Vagina (tissue), 2 donors: ENCODE measurements around the gene PASD1. TPM values are rescaled to one million over a fixed set of nuclear protein-coding genes. Genes with fewer than 3 reads are reported as not detected.

ENCODE experiments used
- DNase-seq, 2 donors: peaks; one replicate each; pipeline ENCODE4 v3.0.0-alpha.2; 2017; ENCODE audit errors: extremely low spot score in 2 of 2
- H3K27ac ChIP-seq: fragments of 200-600 bp; sonication (generic); one replicate; pipeline ENCODE4 v1.5.1; 2019
- H3K27me3 ChIP-seq: fragments of 200-600 bp; sonication (generic); one replicate; pipeline ENCODE4 v1.5.1; 2019
- H3K36me3 ChIP-seq, 2 donors: fragments of 200-600 bp; sonication (generic); one replicate each; pipeline ENCODE4 v1.5.1; 2017 to 2019
- H3K4me1 ChIP-seq: fragments of 200-600 bp; sonication (generic); one replicate; pipeline ENCODE4 v1.5.1; 2019
- H3K4me3 ChIP-seq, 2 donors: fragments of 200-600 bp; sonication (generic); 1 replicate in 1 of 2; 2 replicates in 1 of 2; pipeline ENCODE4 v1.5.1; 2016 to 2019
- H3K9me3 ChIP-seq: fragments of 200-600 bp; sonication (generic); one replicate; pipeline ENCODE4 v1.5.1; 2019
- POLR2A ChIP-seq, 2 donors: fragments of 450-650 bp; IDR thresholded peaks; one replicate each; pipeline ENCODE4 v1.6.1; 2017; ENCODE audit warnings: antibody characterized with exemption in 2 of 2, mild to moderate bottlenecking in 2 of 2, moderate library complexity in 2 of 2
- POLR2AphosphoS5 ChIP-seq, 2 donors: sonication (generic); formaldehyde crosslinking; IDR thresholded peaks; one replicate each; pipeline ENCODE4 v1.9.0; 2017; ENCODE audit warnings: antibody characterized with exemption in 2 of 2, mild to moderate bottlenecking in 2 of 2, low read depth in 1 of 2; ENCODE audit not compliant: insufficient read depth in 1 of 2
- intact Hi-C: fragments of 100-400 bp; cut with DNase I; formaldehyde crosslinking; loops from one replicate; pipeline ENCODE4 v1.15.1; 2023
- total RNA-seq: library from RNA; depleted of rRNA; stranded (reverse); fragments of >200 nt; gene quantifications from one replicate; pipeline ENCODE4 v1.2.3, GENCODE V29; 2016
- TF ChIP-seq, protein P1 (sequence below), 3 experiments: fragments of 450-650 bp in 2 of 3; fragments of 200-600 bp in 1 of 3; sonication (generic) in 1 of 3; IDR thresholded peaks; one replicate each; pipeline ENCODE4 v1.5.1; 2017 to 2019; ENCODE audit warnings: antibody characterized with exemption in 3 of 3, mild to moderate bottlenecking in 2 of 3, moderate library complexity in 2 of 3

The PASD1 gene
- total RNA-seq, 1 donor from 2014 or later, result not detected

DNA sequence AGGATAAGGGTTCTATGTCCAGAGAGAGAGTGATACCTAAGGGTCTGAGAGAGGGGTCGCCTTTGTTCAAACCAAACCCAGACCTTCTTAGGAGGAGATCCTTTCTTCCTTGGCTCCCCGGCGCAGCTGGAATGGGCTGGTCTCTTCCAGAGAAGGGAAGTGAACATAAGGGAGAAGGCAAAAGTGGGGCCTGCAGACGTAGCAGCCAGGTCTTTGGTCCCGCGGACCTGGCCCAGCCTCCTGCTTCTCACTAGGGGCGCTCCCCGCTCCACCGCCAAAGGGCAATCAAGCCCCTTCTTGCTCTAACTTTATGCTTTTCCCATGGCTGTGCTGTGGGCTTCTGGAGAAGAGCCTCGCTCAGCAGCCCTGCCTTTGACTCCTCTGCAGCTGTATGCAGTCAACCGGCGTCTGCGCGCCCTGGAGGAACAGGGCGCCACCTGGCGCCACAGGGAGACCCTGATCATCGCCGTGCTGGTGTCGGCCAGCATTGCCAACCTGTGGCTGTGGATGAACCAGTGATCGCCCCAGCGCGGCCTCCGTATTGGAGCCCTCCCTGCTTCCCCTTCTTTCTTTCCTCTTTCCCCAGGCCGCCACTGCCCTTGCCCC, 158.9 kb downstream of the PASD1 start:
- H3K4me1 ChIP-seq, result no peaks in the 10 kb centered on the region
- no peaks in the 10 kb centered on the region for H3K36me3 ChIP-seq
- no peak for DNase-seq
- H3K27ac ChIP-seq, result no peak overlapping the region
- TF ChIP-seq POLR2A (IDR thresholded peaks at IDR 0.05) (no peak), POLR2AphosphoS5 (IDR thresholded peaks at IDR 0.05; ENCODE audit: insufficient read depth in 1 of 2, low read depth in 1 of 2) (no peak)
- TF ChIP-seq, protein P1, sequence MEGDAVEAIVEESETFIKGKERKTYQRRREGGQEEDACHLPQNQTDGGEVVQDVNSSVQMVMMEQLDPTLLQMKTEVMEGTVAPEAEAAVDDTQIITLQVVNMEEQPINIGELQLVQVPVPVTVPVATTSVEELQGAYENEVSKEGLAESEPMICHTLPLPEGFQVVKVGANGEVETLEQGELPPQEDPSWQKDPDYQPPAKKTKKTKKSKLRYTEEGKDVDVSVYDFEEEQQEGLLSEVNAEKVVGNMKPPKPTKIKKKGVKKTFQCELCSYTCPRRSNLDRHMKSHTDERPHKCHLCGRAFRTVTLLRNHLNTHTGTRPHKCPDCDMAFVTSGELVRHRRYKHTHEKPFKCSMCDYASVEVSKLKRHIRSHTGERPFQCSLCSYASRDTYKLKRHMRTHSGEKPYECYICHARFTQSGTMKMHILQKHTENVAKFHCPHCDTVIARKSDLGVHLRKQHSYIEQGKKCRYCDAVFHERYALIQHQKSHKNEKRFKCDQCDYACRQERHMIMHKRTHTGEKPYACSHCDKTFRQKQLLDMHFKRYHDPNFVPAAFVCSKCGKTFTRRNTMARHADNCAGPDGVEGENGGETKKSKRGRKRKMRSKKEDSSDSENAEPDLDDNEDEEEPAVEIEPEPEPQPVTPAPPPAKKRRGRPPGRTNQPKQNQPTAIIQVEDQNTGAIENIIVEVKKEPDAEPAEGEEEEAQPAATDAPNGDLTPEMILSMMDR (IDR thresholded peaks at IDR 0.05), result no peak
- no peaks in the 10 kb centered on the region for H3K27me3 ChIP-seq
- no peak overlapping the region for H3K4me3 ChIP-seq
- intact Hi-C loops, result no loop called here
- H3K9me3 ChIP-seq, result no peaks in the 10 kb centered on the region

DNA sequence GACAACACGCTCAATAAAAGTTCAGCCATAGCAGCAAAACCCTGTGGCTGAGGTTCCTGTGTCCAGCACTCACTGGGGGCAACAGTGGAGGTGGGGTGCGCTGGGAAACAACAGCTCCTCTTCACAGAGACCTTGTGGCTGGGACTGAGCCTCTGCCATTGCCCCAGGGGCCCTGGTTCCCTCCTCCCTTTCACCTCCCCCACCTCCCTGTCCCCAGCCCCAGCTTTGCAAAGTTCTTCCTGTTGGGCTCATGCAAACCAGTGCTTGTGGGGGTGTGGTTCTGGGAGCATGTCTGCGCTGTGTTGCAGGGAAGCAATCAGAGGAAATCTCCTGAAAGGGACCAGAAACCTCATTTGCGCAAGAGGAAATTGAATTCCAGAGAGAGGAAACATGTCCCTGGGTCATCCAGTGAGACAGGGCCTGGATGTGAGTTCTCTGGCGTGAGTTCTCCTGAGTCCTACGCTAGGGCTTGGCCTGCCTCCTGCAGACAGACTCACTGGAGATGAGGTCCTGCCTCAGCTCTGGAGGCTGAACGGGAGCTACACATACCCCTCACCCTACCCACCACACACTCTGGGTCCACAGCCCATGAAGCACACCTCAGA, 159.8 kb downstream of the PASD1 start:
- no peak overlapping the region for H3K27ac ChIP-seq
- DNase-seq, result no peak
- H3K9me3 ChIP-seq, result no peaks in the 10 kb centered on the region
- H3K4me3 ChIP-seq, result no peak overlapping the region
- H3K27me3 ChIP-seq, result no peaks in the 10 kb centered on the region
- intact Hi-C loops, result no loop called here
- H3K36me3 ChIP-seq, result no peaks in the 10 kb centered on the region
- TF ChIP-seq, protein P1 (IDR thresholded peaks at IDR 0.05), result no peak
- no peak for TF ChIP-seq POLR2A (IDR thresholded peaks at IDR 0.05)
- TF ChIP-seq POLR2AphosphoS5 (IDR thresholded peaks at IDR 0.05; ENCODE audit: insufficient read depth in 1 of 2, low read depth in 1 of 2), result no peak
- no peaks in the 10 kb centered on the region for H3K4me1 ChIP-seq

DNA sequence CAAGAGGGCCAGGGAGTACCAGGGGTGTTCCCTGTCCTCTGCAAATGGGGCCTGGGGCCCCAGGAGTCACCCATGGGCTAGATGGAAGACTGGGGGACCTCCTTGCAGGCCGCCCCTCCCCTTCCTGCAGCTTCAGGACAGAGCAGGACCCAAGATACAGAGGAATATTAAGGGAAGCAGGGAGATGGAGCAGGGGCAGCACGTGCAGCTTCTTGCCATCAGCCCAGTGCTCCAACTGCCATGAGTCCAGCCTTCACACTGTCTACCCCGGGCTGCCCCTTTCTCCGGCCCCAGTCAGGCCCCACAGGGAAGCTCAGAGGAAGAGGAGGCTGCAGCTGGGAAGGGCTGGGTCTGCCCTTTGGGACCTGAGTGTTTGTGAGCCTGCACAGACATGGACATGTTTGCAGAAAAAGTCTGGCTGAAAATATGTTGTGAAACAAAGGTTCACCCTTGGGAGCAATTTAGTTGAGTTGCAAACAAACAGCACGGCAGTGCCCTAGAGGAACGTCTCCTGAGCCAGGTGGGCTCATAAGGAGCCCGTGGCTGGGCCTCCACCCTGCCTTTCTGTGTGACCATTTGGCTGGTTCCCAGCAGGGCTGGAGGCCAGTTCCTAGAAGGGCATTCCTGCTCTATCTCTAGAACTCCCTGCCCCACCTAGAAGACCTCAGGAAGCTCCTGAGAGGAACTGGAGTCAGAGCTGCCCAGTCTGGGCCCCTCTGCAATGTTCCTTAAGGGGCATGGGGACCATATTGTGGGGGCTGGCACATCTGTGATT, 161.3 kb downstream of the PASD1 start:
- DNase-seq, result no peak
- TF ChIP-seq, protein P1 (IDR thresholded peaks at IDR 0.05), result no peak
- TF ChIP-seq POLR2AphosphoS5 (IDR thresholded peaks at IDR 0.05; ENCODE audit: insufficient read depth in 1 of 2, low read depth in 1 of 2) (no peak), POLR2A (IDR thresholded peaks at IDR 0.05) (no peak)
- Histone ChIP-seq H3K9me3 (no peaks in the 10 kb centered on the region), H3K27me3 (no peaks in the 10 kb centered on the region), H3K27ac (no peak overlapping the region), H3K4me3 (no peak overlapping the region), H3K4me1 (no peaks in the 10 kb centered on the region), H3K36me3 (no peaks in the 10 kb centered on the region)
- intact Hi-C loops, result no loop called here

DNA sequence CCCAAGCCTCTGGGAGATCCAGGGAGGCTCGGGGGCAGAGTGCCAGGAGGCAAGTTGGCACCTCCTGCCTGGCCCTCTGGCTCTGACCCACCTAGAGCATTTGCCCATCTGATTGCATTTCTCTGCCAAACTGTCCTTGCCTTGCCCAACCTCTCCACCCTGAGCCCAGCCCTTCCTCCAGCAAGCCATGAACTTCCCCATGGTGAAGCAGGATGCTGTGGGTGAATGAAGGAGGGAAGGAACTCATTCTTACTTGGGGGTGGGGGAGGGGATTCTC, 161.8 kb downstream of the PASD1 start:
- no peak for TF ChIP-seq POLR2AphosphoS5 (IDR thresholded peaks at IDR 0.05; ENCODE audit: insufficient read depth in 1 of 2, low read depth in 1 of 2)
- TF ChIP-seq, protein P1 (IDR thresholded peaks at IDR 0.05), result no peak
- no peak for TF ChIP-seq POLR2A (IDR thresholded peaks at IDR 0.05)
- H3K27me3 ChIP-seq, result no peaks in the 10 kb centered on the region
- no peaks in the 10 kb centered on the region for H3K4me1 ChIP-seq
- no peaks in the 10 kb centered on the region for H3K9me3 ChIP-seq
- DNase-seq, result no peak
- H3K27ac ChIP-seq, result no peak overlapping the region
- H3K36me3 ChIP-seq, result no peaks in the 10 kb centered on the region
- intact Hi-C loops, result no loop called here
- H3K4me3 ChIP-seq, result no peak overlapping the region

Other genes with a start within 250 kb of the PASD1 start
- 21.6 TPM for gene VMA21, start 166.5 kb upstream of the PASD1 start, total RNA-seq
- 0.98 TPM for gene PRRG3, start 131.8 kb downstream of the PASD1 start, total RNA-seq
- not detected for gene FATE1, start 152.4 kb downstream of the PASD1 start, total RNA-seq
- not detected for gene CNGA2, start 171.1 kb downstream of the PASD1 start, total RNA-seq